GM12878 (cell line): ENCODE measurements around the gene NDUFB1. TPM values are rescaled to one million over a fixed set of nuclear protein-coding genes. Genes with fewer than 3 reads are reported as not detected.

Experiments used
- ATAC-seq: fragments of 200-7000 bp; cut with Tn5 transposase; 3 replicates; pipeline ENCODE4 v1.9.1; 2020; ENCODE audit warnings: mild to moderate bottlenecking, moderate library complexity
- BruUV-seq: library from RNA; stranded (reverse); fragments of 400-500 nt; replicated peaks from 2 replicates; lab custom pipeline; 2021; lab: Mats Ljungman, UMichigan
- CTCF ChIA-PET: fragments of 300-600 bp; sonication (Branson Sonifier 250); formaldehyde crosslinking; extraction: SDS; loops from one replicate; lab custom pipeline; 2021; ENCODE audit warnings: inconsistent platforms; lab: Yijun Ruan, JAX
- POLR2A ChIA-PET: fragments of 350-600 bp; formaldehyde crosslinking; extraction: SDS; loops from one replicate; lab custom pipeline; 2021; ENCODE audit warnings: inconsistent platforms; lab: Charles Lee
- RAD21 ChIA-PET: fragments of 300-600 bp; sonication (Branson Sonifier 250); formaldehyde crosslinking; loops from one replicate; lab custom pipeline; 2023; ENCODE audit warnings: antibody characterized with exemption; ENCODE audit not compliant: unreplicated experiment; lab: Charles Lee
- SMC1A ChIA-PET: fragments of 300-600 bp; sonication (Branson Sonifier 250); formaldehyde crosslinking; loops from one replicate; lab custom pipeline; 2023; ENCODE audit not compliant: unreplicated experiment, uncharacterized antibody; lab: Charles Lee
- DNase-seq: peaks from one replicate; pipeline ENCODE4 v3.0.0-alpha.2; 2011; ENCODE audit warnings: low read depth, low spot score
- FAIRE-seq: peaks from 3 replicates; lab custom pipeline; 2011; peaks lifted over from hg19 to GRCh38; lab: Jason Lieb, UNC
- H2AFZ ChIP-seq: 2 replicates; pipeline ENCODE4 v1.6.0; 2011; ENCODE audit warnings: low read depth, low read length, control low read depth; ENCODE audit not compliant: control insufficient read depth
- H3K27ac ChIP-seq: 2 replicates; pipeline ENCODE4 v1.5.1; 2011; ENCODE audit warnings: control low read depth; ENCODE audit not compliant: control insufficient read depth, insufficient read depth
- H3K27me3 ChIP-seq, 2 experiments: replicated peaks in 1 of 2; 2 replicates each; pipeline versions ENCODE4 v1.6.0 to v1.6.1; 2011; ENCODE audit warnings: low read length in 1 of 2; ENCODE audit not compliant: control insufficient read depth in 2 of 2, insufficient read depth in 2 of 2
- H3K36me3 ChIP-seq, 2 experiments: 2 replicates each; pipeline ENCODE4 v1.5.1; 2011; ENCODE audit warnings: low read length in 1 of 2; ENCODE audit not compliant: control insufficient read depth in 2 of 2, insufficient read depth in 2 of 2
- H3K4me1 ChIP-seq: 2 replicates; pipeline ENCODE4 v1.6.1; 2011; ENCODE audit warnings: mild to moderate bottlenecking, low read length, moderate library complexity, mixed read lengths; ENCODE audit not compliant: control insufficient read depth, insufficient read depth
- H3K4me2 ChIP-seq: 2 replicates; pipeline ENCODE4 v1.6.0; 2011; ENCODE audit warnings: control low read depth; ENCODE audit not compliant: control insufficient read depth, insufficient read depth
- H3K4me3 ChIP-seq: fragments of 200-600 bp; sonication (generic); 2 replicates; pipeline ENCODE4 v1.5.1; 2016
- H3K79me2 ChIP-seq: 2 replicates; pipeline ENCODE4 v1.6.0; 2011; ENCODE audit warnings: low read length; ENCODE audit not compliant: control insufficient read depth, insufficient read depth
- H3K9ac ChIP-seq: 2 replicates; pipeline ENCODE4 v1.8.0; 2011; ENCODE audit warnings: low read length, control low read depth, mixed read lengths; ENCODE audit not compliant: control insufficient read depth, insufficient read depth
- H3K9me3 ChIP-seq: replicated peaks from 3 replicates; pipeline ENCODE4 v1.5.1; 2011; ENCODE audit warnings: mild to moderate bottlenecking, low read length; ENCODE audit not compliant: control insufficient read depth, insufficient read depth
- H4K20me1 ChIP-seq: 2 replicates; pipeline ENCODE4 v1.6.0; 2011; ENCODE audit not compliant: control insufficient read depth, insufficient read depth
- BMI1 ChIP-seq: fragments of 450-650 bp; IDR thresholded peaks from 2 replicates; pipeline ENCODE4 v1.6.1; 2016; ENCODE audit warnings: mild to moderate bottlenecking, moderate library complexity, borderline replicate concordance
- HSF1 ChIP-seq: fragments of 150-350 bp; IDR thresholded peaks from 2 replicates; pipeline ENCODE4 v1.6.1; 2014; ENCODE audit warnings: mild to moderate bottlenecking, low read depth, low read length
- IKZF2 ChIP-seq, 2 experiments: fragments of 450-650 bp; IDR thresholded peaks; 2 replicates each; pipeline ENCODE4 v1.6.1; 2017; ENCODE audit warnings: mild to moderate bottlenecking in 2 of 2, moderate library complexity in 2 of 2
- KLF5 ChIP-seq: fragments of 450-650 bp; IDR thresholded peaks from 2 replicates; pipeline ENCODE4 v1.6.1; 2014; ENCODE audit warnings: mild to moderate bottlenecking; ENCODE audit not compliant: partially characterized antibody
- NR2C2 ChIP-seq: IDR thresholded peaks from 2 replicates; pipeline ENCODE4 v1.6.1; 2011; ENCODE audit warnings: borderline replicate concordance, low read depth; ENCODE audit not compliant: control insufficient read depth, insufficient read length
- POU2F2 ChIP-seq: IDR thresholded peaks from 3 replicates; pipeline ENCODE4 v1.6.1; 2011; ENCODE audit warnings: low read depth, mild to moderate bottlenecking, low read length, borderline replicate concordance
- SIN3A ChIP-seq: IDR thresholded peaks from 2 replicates; pipeline ENCODE4 v1.6.1; 2012; ENCODE audit warnings: low read depth, low read length, improper control_type of control experiment
- SMAD5 ChIP-seq: IDR thresholded peaks from 2 replicates; pipeline ENCODE4 v1.6.1; 2016; ENCODE audit warnings: antibody characterized with exemption, low read depth
- SRF ChIP-seq, 2 experiments: IDR thresholded peaks; 2 replicates each; pipeline ENCODE4 v1.6.1; 2011; ENCODE audit warnings: low read depth in 2 of 2, low read length in 2 of 2, mild to moderate bottlenecking in 1 of 2, moderate library complexity in 1 of 2
- STAT3 ChIP-seq: IDR thresholded peaks from 2 replicates; pipeline ENCODE4 v1.6.1; 2011; ENCODE audit warnings: low read depth, low read length, improper control_type of control experiment
- ZNF622 ChIP-seq: fragments of 450-650 bp; IDR thresholded peaks from 2 replicates; pipeline ENCODE4 v1.6.1; 2017; ENCODE audit warnings: mild to moderate bottlenecking, inconsistent platforms
- WGBS: methylation state at CpG from one replicate; pipeline ENCODE4 v1.1.6; 2016; ENCODE audit warnings: low lambda C conversion rate; ENCODE audit not compliant: insufficient replicate concordance, insufficient coverage; ENCODE audit errors: missing lambda C conversion rate; 5-methylcytosine and 5-hydroxymethylcytosine counted together
- in situ Hi-C: fragments of 300-500 bp; cut with MboI; formaldehyde crosslinking; loops from 9 replicates; pipeline ENCODE4 v1.14.3; 2018; ENCODE audit warnings: mixed read lengths
- intact Hi-C: fragments of 100-400 bp; cut with micrococcal nuclease; formaldehyde crosslinking; loops from one replicate; pipeline ENCODE4 v1.14.2; 2022; ENCODE audit not compliant: unreplicated experiment
- polyA plus RNA-seq, 11 experiments: library from polyadenylated mRNA; depleted of rRNA in 4 of 11; unstranded in 6 of 11; stranded (reverse) in 5 of 11; fragments of >200 nt; fragmentation: Nextera tagmentation in 4 of 11; fragmentation: Illumina TruSeq in 1 of 11; extraction: Ambion mirVana in 4 of 11; extraction: Trizol in 1 of 11; gene quantifications; 1 replicate in 1 of 11; 2 replicates in 10 of 11; pipeline versions ENCODE4 v1.2.1 to v1.2.3, GENCODE V29; 2011 to 2016; ENCODE audit warnings: inconsistent platforms in 2 of 11, missing spikeins in 2 of 11, low read depth in 1 of 11
- total RNA-seq, 4 experiments: library from RNA; depleted of rRNA in 3 of 4; stranded (reverse); fragments of >200 nt in 3 of 4; fragmentation: Illumina TruSeq in 1 of 4; extraction: Trizol in 1 of 4; gene quantifications; 2 replicates each; pipeline versions ENCODE4 v1.2.1 to v1.2.3, GENCODE V29; 2013 to 2021
- TF ChIP-seq, protein P1 (sequence below): fragments of 450-650 bp; IDR thresholded peaks from 2 replicates; pipeline ENCODE4 v1.6.1; 2018; ENCODE audit warnings: borderline replicate concordance, mild to moderate bottlenecking; ENCODE audit not compliant: partially characterized antibody
- TF ChIP-seq, protein P2 (sequence below): fragments of 450-650 bp; formaldehyde crosslinking; IDR thresholded peaks from 2 replicates; pipeline ENCODE4 v1.4.0; 2022; ENCODE audit warnings: mild to moderate bottlenecking, moderate library complexity

The NDUFB1 gene
- total and polyA plus RNA-seq, 10 of the 15 experiments (the other 5 are each of a cell fraction or from before 2014, with no cell fraction given) = 132 to 919 (median 561) TPM

DNA sequence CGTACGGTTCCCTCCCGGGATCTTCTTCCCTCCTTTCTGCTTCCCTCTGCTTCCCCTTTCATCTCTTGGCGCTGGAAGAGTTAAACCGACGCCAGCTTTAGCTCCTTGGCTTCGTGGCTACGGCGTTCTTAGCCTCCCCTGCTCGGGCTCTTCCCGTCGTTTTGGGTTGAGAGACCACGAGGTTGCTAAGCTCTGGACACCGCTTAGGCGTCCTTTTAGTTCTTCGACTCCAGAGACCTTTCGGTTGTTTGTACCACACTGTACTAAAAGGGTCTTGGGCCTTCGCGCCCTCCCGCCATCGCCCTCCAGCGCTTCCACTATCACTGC is 808 bp upstream of the NDUFB1 start (continued):
- TF ChIP-seq, protein P1, sequence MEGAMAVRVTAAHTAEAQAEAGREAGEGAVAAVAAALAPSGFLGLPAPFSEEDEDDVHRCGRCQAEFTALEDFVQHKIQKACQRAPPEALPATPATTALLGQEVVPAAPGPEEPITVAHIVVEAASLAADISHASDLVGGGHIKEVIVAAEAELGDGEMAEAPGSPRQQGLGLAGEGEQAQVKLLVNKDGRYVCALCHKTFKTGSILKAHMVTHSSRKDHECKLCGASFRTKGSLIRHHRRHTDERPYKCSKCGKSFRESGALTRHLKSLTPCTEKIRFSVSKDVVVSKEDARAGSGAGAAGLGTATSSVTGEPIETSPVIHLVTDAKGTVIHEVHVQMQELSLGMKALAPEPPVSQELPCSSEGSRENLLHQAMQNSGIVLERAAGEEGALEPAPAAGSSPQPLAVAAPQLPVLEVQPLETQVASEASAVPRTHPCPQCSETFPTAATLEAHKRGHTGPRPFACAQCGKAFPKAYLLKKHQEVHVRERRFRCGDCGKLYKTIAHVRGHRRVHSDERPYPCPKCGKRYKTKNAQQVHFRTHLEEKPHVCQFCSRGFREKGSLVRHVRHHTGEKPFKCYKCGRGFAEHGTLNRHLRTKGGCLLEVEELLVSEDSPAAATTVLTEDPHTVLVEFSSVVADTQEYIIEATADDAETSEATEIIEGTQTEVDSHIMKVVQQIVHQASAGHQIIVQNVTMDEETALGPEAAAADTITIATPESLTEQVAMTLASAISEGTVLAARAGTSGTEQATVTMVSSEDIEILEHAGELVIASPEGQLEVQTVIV = no peak
- no peak for TF ChIP-seq SIN3A
- peak in 1 of 2 experiments; percentile 22; a peak in 1 of 4 replicates for TF ChIP-seq IKZF2 (IDR thresholded peaks at IDR 0.05)
- TF ChIP-seq ZNF622 = no peak
- TF ChIP-seq HSF1 = no peak

GRCh38 chr14:92121207-92121669 is 268 bp downstream of the NDUFB1 start:
- in situ Hi-C loops = loop anchor here (10.0 kb wide), 1 partner anchor 674 kb away; the partner anchor contains the start of gene GOLGA5
- ChIA-PET SMC1A (interaction anchor here (0.9 to 3.5 kb wide), 8 partner anchors 9 to 203 kb away, joined by 3 to 21 read pairs (median 4); partner anchors contain the start of gene ATXN3), POLR2A (interaction anchor here (1.0 to 6.3 kb wide), 5 partner anchors 14 to 138 kb away, joined by 4 to 45 read pairs (median 5); partner anchors contain the start of gene ATXN3), RAD21 (interaction anchor here (0.8 to 6.0 kb wide), 10 partner anchors 14 to 448 kb away, joined by 3 to 28 read pairs (median 4); partner anchors contain the start of gene ATXN3), CTCF (interaction anchor here (0.5 to 10.8 kb wide), 8 partner anchors 13 to 471 kb away, joined by 3 to 143 read pairs (median 4); partner anchors contain the start of gene ATXN3)
- FAIRE-seq (no peak), DNase-seq (no peak), ATAC-seq (peak; percentile 43)
- BruUV-seq = TSS peak; percentile 91
- intact Hi-C loops = loop anchor here (5.0 kb wide), 1 partner anchor 431 kb away; no protein-coding TSS in a partner anchor
- Histone ChIP-seq H3K27me3 (no peaks in the 10 kb centered on the region), H4K20me1 (no peaks in the 10 kb centered on the region), H2AFZ (peak overlapping the region; percentile 97), H3K4me1 (peaks cover 6% of the 10 kb centered on the region; the same call in 1 of the 2 replicates), H3K4me3 (peak overlapping the region; percentile 96), H3K27ac (peak overlapping the region; percentile 95), H3K9ac (peak overlapping the region; percentile 83), H3K79me2 (peaks cover 47% of the 10 kb centered on the region), H3K36me3 (peaks cover 0 to 7% of the 10 kb centered on the region in 2 experiments; a peak in 2 of 4 replicates), H3K9me3 (no peaks in the 10 kb centered on the region), H3K4me2 (peak overlapping the region; percentile 5)
- 2% methylated on average over 36 of the region's 36 CpGs for WGBS
- TF ChIP-seq SIN3A (no peak), BMI1 (no peak), SRF (IDR thresholded peaks at IDR 0.05; ENCODE audit: low read depth in 2 of 2, low read length in 2 of 2) (no peak), NR2C2 (no peak), KLF5 (no peak), STAT3 (no peak), POU2F2 (no peak; the same call in 2 of the 3 replicates), SMAD5 (no peak; the same call in 1 of the 2 replicates)
- TF ChIP-seq, protein P2, sequence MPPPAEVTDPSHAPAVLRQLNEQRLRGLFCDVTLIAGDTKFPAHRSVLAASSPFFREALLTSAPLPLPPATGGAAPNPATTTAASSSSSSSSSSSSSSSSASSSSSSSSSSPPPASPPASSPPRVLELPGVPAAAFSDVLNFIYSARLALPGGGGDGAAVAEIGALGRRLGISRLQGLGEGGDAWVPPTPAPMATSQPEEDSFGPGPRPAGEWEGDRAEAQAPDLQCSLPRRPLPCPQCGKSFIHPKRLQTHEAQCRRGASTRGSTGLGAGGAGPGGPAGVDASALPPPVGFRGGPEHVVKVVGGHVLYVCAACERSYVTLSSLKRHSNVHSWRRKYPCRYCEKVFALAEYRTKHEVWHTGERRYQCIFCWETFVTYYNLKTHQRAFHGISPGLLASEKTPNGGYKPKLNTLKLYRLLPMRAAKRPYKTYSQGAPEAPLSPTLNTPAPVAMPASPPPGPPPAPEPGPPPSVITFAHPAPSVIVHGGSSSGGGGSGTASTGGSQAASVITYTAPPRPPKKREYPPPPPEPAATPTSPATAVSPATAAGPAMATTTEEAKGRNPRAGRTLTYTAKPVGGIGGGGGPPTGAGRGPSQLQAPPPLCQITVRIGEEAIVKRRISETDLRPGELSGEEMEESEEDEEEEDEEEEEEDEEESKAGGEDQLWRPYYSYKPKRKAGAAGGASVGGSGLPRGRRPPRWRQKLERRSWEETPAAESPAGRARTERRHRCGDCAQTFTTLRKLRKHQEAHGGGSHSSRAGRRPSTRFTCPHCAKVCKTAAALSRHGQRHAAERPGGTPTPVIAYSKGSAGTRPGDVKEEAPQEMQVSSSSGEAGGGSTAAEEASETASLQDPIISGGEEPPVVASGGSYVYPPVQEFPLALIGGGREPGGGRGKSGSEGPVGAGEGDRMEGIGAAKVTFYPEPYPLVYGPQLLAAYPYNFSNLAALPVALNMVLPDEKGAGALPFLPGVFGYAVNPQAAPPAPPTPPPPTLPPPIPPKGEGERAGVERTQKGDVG (CRISPR knock-in tag) = no peak
